Osteoblast (primary cell): ENCODE measurements around the gene CWC22. TPM values are rescaled to one million over a fixed set of nuclear protein-coding genes. Genes with fewer than 3 reads are reported as not detected.

Source experiments
- DNase-seq: peaks from one replicate; pipeline ENCODE4 v3.0.0; 2011; ENCODE audit warnings: low spot score, mixed read lengths; ENCODE audit not compliant: insufficient read length; ENCODE audit errors: missing footprints
- H2AFZ ChIP-seq: 2 replicates; pipeline ENCODE4 v1.6.0; 2011; ENCODE audit warnings: mild to moderate bottlenecking, low read length
- H3K27ac ChIP-seq: 2 replicates; pipeline ENCODE4 v1.5.1; 2011; ENCODE audit warnings: mild to moderate bottlenecking, low read depth, low read length, moderate library complexity
- H3K27me3 ChIP-seq: 2 replicates; pipeline ENCODE4 v1.6.0; 2012; ENCODE audit warnings: mild to moderate bottlenecking, control low read depth, inconsistent platforms, low read length, moderate library complexity; ENCODE audit not compliant: insufficient read depth
- H3K36me3 ChIP-seq: 2 replicates; pipeline ENCODE4 v1.5.1; 2011; ENCODE audit warnings: mild to moderate bottlenecking, low read length, control low read depth, moderate library complexity; ENCODE audit not compliant: insufficient read depth
- H3K4me1 ChIP-seq: 2 replicates; pipeline ENCODE4 v1.5.1; 2011; ENCODE audit warnings: mild to moderate bottlenecking, low read length, control low read depth, moderate library complexity; ENCODE audit not compliant: insufficient read depth
- H3K4me2 ChIP-seq: 2 replicates; pipeline ENCODE4 v1.6.0; 2011; ENCODE audit warnings: mild to moderate bottlenecking, low read length; ENCODE audit not compliant: insufficient read depth
- H3K4me3 ChIP-seq: fragments of 200-600 bp; sonication (generic); 3 replicates; pipeline ENCODE4 v1.5.1; 2012; ENCODE audit warnings: mild to moderate bottlenecking, low read length, inconsistent platforms; ENCODE audit not compliant: insufficient read depth
- H3K79me2 ChIP-seq: 2 replicates; pipeline ENCODE4 v1.6.0; 2012; ENCODE audit warnings: mild to moderate bottlenecking, low read length, control low read depth, inconsistent platforms; ENCODE audit not compliant: insufficient read depth
- H3K9me3 ChIP-seq: 2 replicates; pipeline ENCODE4 v1.5.1; 2011; ENCODE audit warnings: low read depth, low read length, control low read depth
- H4K20me1 ChIP-seq: 2 replicates; pipeline ENCODE4 v1.6.0; 2012; ENCODE audit warnings: mild to moderate bottlenecking, low read length, control low read depth; ENCODE audit not compliant: insufficient read depth
- CTCF ChIP-seq: IDR thresholded peaks from 2 replicates; pipeline ENCODE4 v1.5.1; 2011; ENCODE audit warnings: mild to moderate bottlenecking, low read depth, low read length, moderate library complexity; ENCODE audit errors: extremely low read depth
- total RNA-seq: library from RNA; depleted of rRNA; stranded (reverse); fragments of >200 nt; gene quantifications from 2 replicates; pipeline ENCODE4 v1.2.3, GENCODE V29; 2012

Gene CWC22
- total RNA-seq, 1 donor: 15.2 TPM

DNA sequence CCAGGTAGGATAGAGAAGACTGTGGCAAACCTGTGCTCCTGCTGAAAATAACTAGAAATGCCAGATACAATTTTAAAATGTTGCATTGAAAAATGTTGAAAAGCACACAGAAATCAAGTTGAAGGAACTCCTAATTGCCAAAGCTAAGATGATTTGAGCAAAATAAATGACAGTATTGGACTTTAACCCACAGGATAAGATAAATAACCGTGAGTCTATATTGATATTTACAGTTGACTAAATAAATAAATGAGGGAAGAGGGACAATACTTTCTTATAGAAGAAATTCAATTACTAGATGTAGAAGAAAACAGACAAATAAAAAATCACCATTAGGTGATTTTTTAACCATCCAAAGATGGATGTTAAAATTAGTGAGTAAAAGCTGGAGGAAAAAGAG lies 59.0 kb downstream of the CWC22 start:
- Histone ChIP-seq H3K79me2 (no peaks in the 10 kb centered on the region), H3K27ac (no peak overlapping the region), H3K4me2 (no peak overlapping the region), H3K4me1 (no peaks in the 10 kb centered on the region), H3K36me3 (peaks cover 23% of the 10 kb centered on the region), H3K4me3 (no peak overlapping the region), H4K20me1 (no peaks in the 10 kb centered on the region), H3K27me3 (no peaks in the 10 kb centered on the region), H3K9me3 (no peaks in the 10 kb centered on the region), H2AFZ (no peak overlapping the region)
- TF ChIP-seq CTCF: no peak
- no peak for DNase-seq

DNA sequence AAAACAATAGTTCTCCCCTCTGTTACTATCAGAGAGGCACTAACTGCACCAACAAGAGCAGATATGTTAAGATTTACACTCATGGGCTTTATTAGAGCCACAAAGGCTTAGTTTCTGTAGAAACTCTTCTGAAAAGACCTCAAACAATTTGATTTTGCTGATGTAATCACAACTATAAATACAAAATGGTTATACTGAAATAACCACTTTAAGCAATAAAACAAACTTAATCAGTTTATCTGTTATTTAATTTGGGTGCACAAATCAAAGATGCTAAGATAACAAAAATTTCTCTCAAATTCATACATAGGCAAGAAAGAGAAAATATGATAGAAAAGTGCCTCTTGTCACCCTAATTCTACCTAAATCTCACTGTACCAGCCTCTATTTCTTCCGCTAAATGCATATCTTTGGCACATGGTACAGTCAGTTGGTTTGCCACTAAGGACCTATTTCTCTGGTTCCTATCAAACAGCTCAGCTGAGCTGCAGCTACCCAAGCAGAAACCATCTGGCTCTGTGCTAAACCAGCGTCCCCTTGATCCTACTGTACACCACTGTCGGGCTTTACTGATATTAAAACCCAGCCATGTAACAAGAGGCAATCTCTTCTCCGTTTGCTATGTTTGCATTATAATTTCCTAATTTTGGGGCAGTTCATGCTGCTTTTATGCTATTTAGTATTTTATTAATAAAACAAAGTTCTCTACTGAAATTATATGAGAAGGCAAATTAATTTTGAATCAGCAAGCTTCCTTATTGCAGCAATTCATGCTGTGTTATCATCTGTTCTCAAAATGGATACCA lies 60.1 kb downstream of the CWC22 start:
- Histone ChIP-seq H3K4me2 (no peak overlapping the region), H3K79me2 (no peaks in the 10 kb centered on the region), H3K4me3 (no peak overlapping the region), H3K4me1 (no peaks in the 10 kb centered on the region), H3K27me3 (no peaks in the 10 kb centered on the region), H3K9me3 (no peaks in the 10 kb centered on the region), H2AFZ (no peak overlapping the region), H3K36me3 (peaks cover 23% of the 10 kb centered on the region), H3K27ac (no peak overlapping the region), H4K20me1 (no peaks in the 10 kb centered on the region)
- peak; percentile 6 for DNase-seq
- TF ChIP-seq CTCF: no peak

DNA sequence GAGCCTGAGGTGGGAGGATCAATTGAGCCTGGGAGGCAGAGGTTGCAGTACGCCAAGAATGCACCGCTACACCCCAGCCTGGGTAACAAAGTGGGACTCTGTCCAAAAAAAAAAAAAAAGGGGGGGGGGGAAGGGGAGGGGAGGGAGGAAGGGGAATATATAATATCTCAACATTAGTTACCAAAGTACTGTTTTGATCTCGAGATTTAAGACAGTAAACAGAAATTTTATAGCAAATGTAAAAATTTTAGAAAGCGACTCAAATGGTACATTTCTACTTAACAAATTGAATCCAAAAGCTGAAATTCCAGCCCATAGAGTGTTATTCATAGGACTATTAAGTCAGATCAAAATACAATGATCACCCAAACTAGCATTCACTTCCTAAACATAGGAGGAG lies 60.8 kb downstream of the CWC22 start:
- no peak for DNase-seq
- H3K9me3 ChIP-seq: no peaks in the 10 kb centered on the region
- H3K4me3 ChIP-seq: no peak overlapping the region
- no peak overlapping the region for H2AFZ ChIP-seq
- H3K27ac ChIP-seq: no peak overlapping the region
- no peaks in the 10 kb centered on the region for H3K27me3 ChIP-seq
- H3K79me2 ChIP-seq: no peaks in the 10 kb centered on the region
- peaks cover 16% of the 10 kb centered on the region for H3K36me3 ChIP-seq
- no peak for TF ChIP-seq CTCF
- H4K20me1 ChIP-seq: no peaks in the 10 kb centered on the region
- H3K4me1 ChIP-seq: no peaks in the 10 kb centered on the region
- H3K4me2 ChIP-seq: no peak overlapping the region

DNA sequence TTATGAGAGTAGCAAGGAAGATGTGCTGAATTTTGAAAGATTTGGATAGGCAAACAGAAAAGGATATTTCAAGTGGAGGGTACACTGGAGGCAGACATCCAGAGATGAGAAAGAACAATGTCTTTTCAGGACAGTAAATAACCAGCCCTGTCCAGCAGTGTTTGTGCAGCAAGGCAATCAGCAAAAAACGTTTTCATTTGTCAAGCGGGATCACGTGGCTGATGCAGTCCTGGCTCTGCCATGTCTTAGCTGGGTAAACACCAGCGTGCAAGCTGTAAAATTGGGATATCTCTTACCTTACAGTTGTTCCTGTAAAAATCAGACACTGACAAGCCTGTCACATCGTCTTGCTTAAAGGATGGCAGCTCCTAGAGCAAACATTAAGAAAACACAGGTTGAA lies 67.8 kb downstream of the CWC22 start:
- Histone ChIP-seq H3K9me3 (no peaks in the 10 kb centered on the region), H3K36me3 (no peaks in the 10 kb centered on the region), H3K4me3 (no peak overlapping the region), H4K20me1 (no peaks in the 10 kb centered on the region), H3K79me2 (no peaks in the 10 kb centered on the region), H3K4me1 (no peaks in the 10 kb centered on the region), H2AFZ (no peak overlapping the region), H3K4me2 (no peak overlapping the region), H3K27ac (no peak overlapping the region), H3K27me3 (no peaks in the 10 kb centered on the region)
- no peak for TF ChIP-seq CTCF
- DNase-seq: no peak
